Measurements from ENCODE around the gene PYGO1.

The PYGO1 gene

DNA sequence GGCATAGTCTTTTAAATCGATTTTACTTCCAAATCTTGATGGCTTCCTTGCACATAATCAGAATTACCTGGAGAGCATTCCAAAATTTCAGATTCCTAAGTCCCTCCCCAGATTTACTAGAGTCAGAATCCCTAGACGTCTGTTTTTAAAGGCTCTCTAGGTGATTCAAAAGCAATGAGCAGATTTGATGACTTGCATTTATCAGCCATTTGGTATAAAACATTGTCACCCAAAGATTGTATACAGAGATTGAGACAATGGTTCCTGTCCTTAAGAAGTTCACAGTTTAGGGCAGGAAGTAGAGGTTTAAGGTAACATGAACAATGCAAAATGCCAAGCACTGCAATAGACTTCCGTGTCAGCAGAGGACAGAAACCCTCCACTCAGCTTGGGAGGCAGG lies 2.6 kb upstream of the PYGO1 start:
- TF ChIP-seq POLR2A (IDR thresholded peaks at IDR 0.05; ENCODE audit: low read length) = no peak
- TF ChIP-seq GATA1 (IDR thresholded peaks at IDR 0.05; ENCODE audit: low read depth, low read length) = no peak
- DNase-seq = no peak

DNA sequence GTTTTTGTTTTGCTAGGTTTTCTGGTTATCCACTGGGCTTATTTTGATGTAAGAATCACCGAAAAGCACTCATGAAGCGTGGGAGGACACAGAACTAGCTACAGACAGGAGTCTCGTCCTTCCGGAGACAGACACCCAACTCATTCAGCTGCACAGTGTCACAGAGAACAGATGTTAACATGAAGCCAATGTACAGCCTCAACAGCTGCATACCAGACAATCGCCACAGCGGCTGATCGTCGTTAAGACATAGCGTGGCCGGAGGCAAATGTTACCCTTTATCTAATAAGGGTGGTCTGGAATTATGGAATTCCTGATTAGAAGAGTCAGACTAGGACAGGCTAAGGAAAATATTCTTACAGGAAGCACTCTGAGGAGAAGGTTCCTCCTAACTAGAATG lies 1.1 kb upstream of the PYGO1 start:
- no peak for TF ChIP-seq POLR2A (IDR thresholded peaks at IDR 0.05; ENCODE audit: low read length)
- TF ChIP-seq GATA1 (IDR thresholded peaks at IDR 0.05; ENCODE audit: low read depth, low read length) = no peak
- DNase-seq = no peak

DNA sequence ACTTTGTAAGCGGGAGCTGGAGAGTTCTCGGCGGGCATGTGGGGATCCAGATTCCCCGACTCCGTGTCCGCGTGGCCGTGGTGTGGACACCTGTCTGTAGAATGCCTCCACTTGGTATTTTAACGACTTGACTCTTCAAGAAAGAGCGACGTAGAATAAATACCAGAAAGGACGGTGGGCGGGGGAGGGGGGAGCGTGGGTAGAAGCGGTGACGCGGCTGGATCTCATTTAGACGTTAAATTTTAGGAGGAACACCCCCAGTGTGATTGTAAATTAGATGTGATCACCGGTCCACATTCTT lies 620 bp upstream of the PYGO1 start:
- TF ChIP-seq POLR2A (IDR thresholded peaks at IDR 0.05; ENCODE audit: low read length) = no peak
- TF ChIP-seq GATA1 (IDR thresholded peaks at IDR 0.05; ENCODE audit: low read depth, low read length) = no peak
- no peak for DNase-seq

DNA sequence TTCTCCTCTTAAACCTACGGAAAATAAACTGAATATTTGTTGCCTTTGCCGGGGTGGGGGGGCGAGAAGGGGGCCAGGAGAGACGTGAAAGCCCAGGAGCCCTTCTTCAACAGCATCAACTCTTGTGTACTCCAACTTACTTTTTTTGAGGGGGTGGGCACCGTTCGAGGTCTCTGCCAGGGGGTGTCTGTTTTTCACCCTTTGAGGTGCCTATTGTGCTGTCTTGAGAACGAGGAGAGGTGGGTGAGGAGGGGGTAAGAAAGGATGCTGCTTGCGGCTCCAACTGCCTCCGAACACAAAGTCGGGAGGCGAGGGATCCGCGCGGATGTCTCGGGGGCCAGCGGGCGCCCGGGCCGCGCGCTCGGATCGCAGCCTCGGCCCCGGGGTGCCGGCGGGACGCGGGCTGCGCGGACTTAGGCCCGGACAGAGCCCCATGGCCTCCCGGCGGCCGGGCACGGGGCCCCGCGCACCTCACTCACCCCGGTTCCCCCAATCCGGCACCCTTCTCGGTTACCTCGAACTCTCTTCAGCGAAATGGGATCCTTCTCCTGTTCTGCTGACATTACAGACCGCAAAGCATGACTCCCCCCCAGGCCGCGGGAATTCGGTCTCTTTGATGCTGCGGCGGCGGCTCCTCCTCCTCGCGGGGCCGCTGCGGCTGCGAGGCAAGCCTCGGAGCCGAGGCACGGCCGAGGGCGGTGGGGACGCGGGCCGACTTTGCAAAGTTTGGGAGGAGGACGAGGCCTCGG lies 650 bp downstream of the PYGO1 start:
- TF ChIP-seq POLR2A (IDR thresholded peaks at IDR 0.05; ENCODE audit: low read length) (no peak), GATA1 (IDR thresholded peaks at IDR 0.05; ENCODE audit: low read depth, low read length) (no peak)

DNA sequence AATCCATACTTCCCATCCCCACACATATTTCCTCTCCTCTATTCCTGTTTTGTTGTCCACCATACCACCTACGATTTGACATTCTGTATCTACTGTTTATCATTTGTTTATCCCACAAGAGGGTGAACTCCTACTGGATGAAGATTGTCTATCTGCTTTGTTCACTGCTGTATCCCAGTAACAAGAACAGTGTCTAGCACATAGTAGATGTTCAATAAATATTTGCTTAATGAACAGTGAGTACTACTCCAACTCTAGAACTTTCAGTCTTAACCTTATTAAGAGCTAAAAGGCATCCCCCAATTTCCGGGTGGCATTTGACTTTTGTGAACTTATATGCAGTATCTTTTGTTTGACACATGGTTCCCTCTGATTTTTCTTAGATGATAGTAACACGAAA lies 1.3 kb downstream of the PYGO1 start:
- DNase-seq = peak; percentile 14 to 21
- TF ChIP-seq GATA1 (IDR thresholded peaks at IDR 0.05; ENCODE audit: low read depth, low read length) (no peak), POLR2A (IDR thresholded peaks at IDR 0.05; ENCODE audit: low read length) (no peak)

More for the DNA sequence above, 650 bp downstream of the PYGO1 start:
- DNase-seq = peak; percentile 72 to 77

DNA sequence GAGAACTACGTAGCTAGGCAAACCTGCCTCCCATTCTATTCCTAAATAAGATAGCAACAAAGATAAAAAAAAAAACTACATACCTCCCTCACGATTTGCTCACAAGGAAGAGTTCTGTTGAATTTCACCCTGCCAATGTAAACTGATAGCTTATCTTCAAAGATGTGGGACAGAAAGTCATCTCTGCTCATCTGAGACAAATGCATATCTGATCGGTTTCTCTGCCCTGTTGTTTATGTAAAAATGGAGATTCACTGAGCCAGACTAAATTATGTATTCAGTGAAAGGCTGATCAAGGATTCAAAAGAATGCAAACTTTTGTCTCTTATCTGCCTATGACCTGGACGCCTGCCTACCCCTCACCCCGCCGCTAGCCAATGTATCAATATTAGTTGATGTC lies 11.2 kb downstream of the PYGO1 start:
- TF ChIP-seq GATA1 (IDR thresholded peaks at IDR 0.05; ENCODE audit: low read depth, low read length) = no peak
- no peak for TF ChIP-seq POLR2A (IDR thresholded peaks at IDR 0.05; ENCODE audit: low read length)
- peak in 1 of 2 experiments; percentile 60 for DNase-seq

DNA sequence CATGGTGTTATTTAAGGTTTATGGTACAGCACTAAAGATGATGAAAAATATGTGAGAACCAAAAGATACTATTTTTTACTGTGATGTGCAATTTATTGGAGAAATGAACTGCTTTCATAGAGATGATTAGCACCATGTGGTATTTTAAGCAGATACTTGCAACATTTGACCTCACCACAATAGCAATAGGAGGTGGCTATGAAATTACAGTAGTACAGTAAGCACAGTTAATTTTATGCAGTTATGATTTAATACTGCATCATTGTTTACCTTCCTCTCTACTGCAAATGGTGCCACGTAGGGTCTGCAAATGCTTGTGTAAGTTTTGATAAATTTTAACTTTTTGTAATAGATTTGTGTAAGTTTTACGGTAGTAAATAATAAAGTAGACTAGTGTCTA lies 14.0 kb downstream of the PYGO1 start:
- no peak for DNase-seq
- TF ChIP-seq GATA1 (IDR thresholded peaks at IDR 0.05; ENCODE audit: low read depth, low read length) (no peak), POLR2A (IDR thresholded peaks at IDR 0.05; ENCODE audit: low read length) (no peak)

DNA sequence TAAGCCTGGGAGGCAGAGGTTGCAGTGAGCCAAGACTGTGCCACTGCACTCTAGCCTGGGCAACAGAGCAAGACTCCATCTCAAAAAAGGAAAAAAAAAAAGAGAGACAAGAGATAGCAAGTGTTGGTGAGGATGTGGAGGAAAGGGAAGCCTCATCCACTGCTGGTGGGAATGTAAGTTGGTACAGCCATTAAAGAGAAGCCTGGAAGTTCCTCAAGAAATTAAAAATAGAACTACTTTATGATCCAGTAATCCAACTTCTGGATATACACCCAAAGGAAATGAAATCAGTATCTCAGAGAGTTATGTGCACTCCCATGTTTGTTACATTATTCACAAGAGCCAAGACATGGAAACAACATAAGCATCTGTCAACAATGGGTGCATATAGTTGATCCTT lies 14.9 kb downstream of the PYGO1 start:
- TF ChIP-seq POLR2A (IDR thresholded peaks at IDR 0.05; ENCODE audit: low read length) (no peak), GATA1 (IDR thresholded peaks at IDR 0.05; ENCODE audit: low read depth, low read length) (no peak)

DNA sequence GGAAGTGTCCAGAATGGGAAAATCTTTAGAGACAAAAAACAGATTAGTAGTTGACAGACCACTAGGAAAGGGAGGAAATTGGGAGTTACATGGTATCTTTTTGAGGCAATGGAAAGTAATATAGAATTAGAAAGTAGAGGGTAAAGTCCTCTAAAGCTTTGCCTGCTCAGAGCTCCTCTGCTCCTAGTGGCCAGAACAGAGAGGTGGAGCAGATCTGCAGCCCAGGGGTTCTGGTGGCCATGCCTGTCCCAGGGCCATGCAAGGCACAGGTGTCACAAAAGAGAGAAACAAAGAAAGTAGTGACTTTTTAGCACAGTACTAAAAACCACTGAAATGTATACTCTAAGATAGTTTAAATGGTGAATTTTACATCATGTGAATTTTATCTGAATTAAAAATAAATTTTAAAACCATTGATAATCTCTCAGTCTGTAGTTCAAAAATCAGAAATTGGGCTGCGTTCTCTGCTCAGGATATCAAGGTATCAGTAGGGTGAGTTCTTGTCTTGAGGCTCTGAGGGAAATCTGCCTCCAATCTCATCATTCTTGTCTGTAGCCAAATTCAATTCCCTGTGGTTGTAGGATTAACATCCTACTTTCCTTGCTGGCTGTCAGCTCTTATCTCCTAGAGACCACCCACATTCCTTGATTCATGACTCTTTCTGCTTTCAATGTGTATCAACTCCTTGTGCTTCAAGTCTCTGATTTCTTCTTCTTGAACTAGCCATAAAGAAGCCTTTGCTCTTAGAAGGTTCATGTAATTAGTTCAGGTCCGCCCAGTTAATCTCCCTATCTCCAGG lies 23.6 kb downstream of the PYGO1 start:
- TF ChIP-seq GATA1 (IDR thresholded peaks at IDR 0.05; ENCODE audit: low read depth, low read length) = no peak
- TF ChIP-seq POLR2A (IDR thresholded peaks at IDR 0.05; ENCODE audit: low read length) = no peak
- DNase-seq = no peak

More for the DNA sequence above, 14.9 kb downstream of the PYGO1 start:
- DNase-seq = no peak

DNA sequence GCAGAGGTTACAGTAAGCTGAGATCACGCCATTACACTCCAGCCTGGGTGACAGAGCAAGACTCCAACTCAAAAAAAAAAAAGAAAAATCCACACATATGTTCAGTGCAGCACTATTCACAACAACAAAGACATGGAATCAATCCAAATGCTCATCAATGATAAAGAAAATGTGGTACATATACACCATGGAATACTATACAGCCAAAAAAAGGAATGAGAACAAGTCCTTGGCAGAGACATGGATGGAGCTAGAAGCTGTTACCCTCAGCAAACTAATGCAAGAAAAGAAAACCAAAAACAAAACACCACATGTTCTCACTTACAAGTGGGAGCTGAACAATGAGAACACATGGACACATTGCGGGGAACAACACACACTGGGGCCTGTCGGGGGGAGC lies 25.5 kb downstream of the PYGO1 start:
- TF ChIP-seq POLR2A (IDR thresholded peaks at IDR 0.05; ENCODE audit: low read length) = no peak
- no peak for TF ChIP-seq GATA1 (IDR thresholded peaks at IDR 0.05; ENCODE audit: low read depth, low read length)
- DNase-seq = no peak

DNA sequence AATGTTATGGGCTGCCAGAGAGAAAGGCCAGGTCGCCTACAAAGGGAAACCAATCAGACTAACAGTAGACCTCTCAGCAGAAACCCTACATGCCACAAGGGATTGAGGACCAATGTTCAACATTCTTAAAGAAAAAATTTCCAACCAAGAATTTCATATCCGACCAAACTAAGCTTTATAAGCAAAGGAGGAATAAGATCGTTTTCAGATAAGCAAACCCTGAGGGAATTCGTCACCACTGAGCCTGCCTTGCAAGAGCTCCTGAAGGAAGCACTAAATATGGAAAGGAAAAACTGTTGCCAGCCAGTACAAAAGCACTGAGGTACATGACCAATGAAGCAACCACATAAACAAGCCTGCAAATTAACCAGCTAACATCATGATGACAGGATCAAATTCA lies 33.1 kb downstream of the PYGO1 start:
- DNase-seq = peak; percentile 4 to 17
- TF ChIP-seq POLR2A (IDR thresholded peaks at IDR 0.05; ENCODE audit: low read length) = no peak
- no peak for TF ChIP-seq GATA1 (IDR thresholded peaks at IDR 0.05; ENCODE audit: low read depth, low read length)

DNA sequence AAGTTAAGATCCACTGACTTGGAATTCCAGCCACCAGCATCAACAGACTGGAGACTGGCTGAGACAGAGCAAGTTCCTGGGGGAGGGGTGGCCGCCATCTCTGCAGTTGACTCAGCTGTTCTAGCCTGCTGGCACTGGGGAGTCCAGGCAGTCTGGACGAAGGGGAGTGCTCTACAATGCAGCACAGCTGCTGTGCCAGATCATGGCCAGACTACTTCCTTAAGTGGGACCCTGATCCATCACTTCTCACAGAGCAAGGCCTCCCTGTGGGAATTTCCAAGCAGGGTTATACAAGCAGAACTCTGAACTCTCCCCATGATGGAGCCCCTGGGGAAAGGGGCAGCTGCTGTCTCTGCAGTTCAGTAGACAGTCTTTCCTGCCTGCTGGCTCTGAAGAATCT lies 35.2 kb downstream of the PYGO1 start:
- no peak for DNase-seq
- no peak for TF ChIP-seq GATA1 (IDR thresholded peaks at IDR 0.05; ENCODE audit: low read depth, low read length)
- no peak for TF ChIP-seq POLR2A (IDR thresholded peaks at IDR 0.05; ENCODE audit: low read length)

DNA sequence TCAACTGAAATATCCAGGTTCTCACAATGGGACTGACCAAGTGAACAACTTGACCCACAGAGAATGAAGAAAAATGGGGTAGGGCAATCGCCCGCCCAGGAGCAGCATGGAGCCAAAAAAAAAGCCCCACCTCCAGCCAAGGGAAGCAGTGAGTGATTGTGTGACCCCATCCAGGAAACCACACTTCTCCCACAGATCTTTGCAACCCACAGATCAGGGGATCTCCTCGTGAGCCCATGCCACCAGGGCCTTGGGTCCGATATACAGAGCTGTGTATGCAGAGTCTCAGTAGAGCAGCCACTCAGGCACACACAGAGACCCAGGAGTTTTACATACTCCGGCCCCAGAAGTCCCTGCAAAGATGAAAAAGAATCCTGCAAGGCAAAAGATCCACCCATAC lies 35.7 kb downstream of the PYGO1 start:
- no peak for DNase-seq
- TF ChIP-seq POLR2A (IDR thresholded peaks at IDR 0.05; ENCODE audit: low read length) (no peak), GATA1 (IDR thresholded peaks at IDR 0.05; ENCODE audit: low read depth, low read length) (no peak)

DNA sequence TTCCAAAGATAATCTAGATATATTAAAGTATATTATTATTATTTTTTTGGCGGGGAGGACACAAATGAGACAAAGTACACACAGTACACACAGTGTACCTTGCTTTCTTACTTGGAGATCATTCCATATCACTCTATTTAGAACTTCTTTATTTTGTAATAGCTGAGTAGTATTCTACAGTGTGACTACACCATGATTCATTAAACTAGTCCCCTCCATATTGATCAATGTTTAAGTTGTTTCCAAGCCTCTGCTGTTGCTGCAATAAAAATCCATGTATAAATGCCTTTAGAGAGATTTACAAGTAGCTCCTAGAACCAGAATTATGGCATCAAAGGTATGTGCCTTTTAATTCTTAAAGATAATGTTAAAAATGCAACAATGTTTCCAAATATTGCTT lies 38.8 kb downstream of the PYGO1 start:
- no peak for DNase-seq
- no peak for TF ChIP-seq GATA1 (IDR thresholded peaks at IDR 0.05; ENCODE audit: low read depth, low read length)
- TF ChIP-seq POLR2A (IDR thresholded peaks at IDR 0.05; ENCODE audit: low read length) = no peak

DNA sequence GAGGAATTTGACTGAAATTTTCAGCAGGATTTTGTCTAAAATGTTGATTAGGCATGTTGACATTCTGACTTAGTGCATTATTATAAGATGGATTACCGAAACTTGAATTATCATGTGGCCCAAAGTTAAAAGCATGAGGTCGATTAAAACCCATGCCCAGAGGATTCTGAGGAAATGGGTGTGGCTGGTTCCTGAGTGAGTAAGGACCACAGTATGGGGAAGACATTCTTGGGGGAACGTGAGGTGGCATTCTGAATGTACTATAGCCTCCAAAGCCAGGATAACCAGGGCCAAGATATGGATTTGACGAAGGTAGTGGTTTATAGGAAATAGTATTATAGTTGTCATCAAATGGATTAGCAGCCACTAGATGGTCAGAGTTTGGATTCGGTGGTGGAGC lies 41.4 kb downstream of the PYGO1 start:
- DNase-seq = no peak
- no peak for TF ChIP-seq GATA1 (IDR thresholded peaks at IDR 0.05; ENCODE audit: low read depth, low read length)
- no peak for TF ChIP-seq POLR2A (IDR thresholded peaks at IDR 0.05; ENCODE audit: low read length)

Data from erythroblast (primary cell).